Ovary (tissue), 3 donors: ENCODE data around the gene PPIG.

Experiments used
- CTCF ChIP-seq, 3 donors: fragments of 450-650 bp in 2 of 3; fragments of 200-600 bp in 1 of 3; IDR thresholded peaks; one replicate each; pipeline versions ENCODE4 v1.5.1 to v1.8.0; 2016 to 2022; ENCODE audit warnings: antibody characterized with exemption in 3 of 3, mild to moderate bottlenecking in 1 of 3
- EP300 ChIP-seq: sonication (generic); formaldehyde crosslinking; IDR thresholded peaks from one replicate; pipeline ENCODE4 v1.6.1; 2017; ENCODE audit warnings: antibody characterized with exemption
- POLR2A ChIP-seq: fragments of 450-650 bp; IDR thresholded peaks from one replicate; pipeline ENCODE4 v1.6.1; 2017; ENCODE audit warnings: antibody characterized with exemption, mild to moderate bottlenecking, moderate library complexity
- donor health status: DM: no; HTN: no; CAD: no.

- TF ChIP-seq CTCF (IDR thresholded peaks at IDR 0.05), result no peak
- TF ChIP-seq EP300, result no peak
- TF ChIP-seq POLR2A, result no peak
Measured at GRCh38 chr2:169673106-169673505, 89.0 kb downstream of the PPIG start.
